Mononuclear cell (primary cell): ENCODE results near the gene LKAAEAR1. TPM values are rescaled to one million over a fixed set of nuclear protein-coding genes. Genes with fewer than 3 reads are reported as not detected.

Experiments used
- H3K27me3 ChIP-seq: 2 replicates; pipeline ENCODE4 v1.6.0; 2011; ENCODE audit warnings: low read length, control low read depth; ENCODE audit not compliant: insufficient read depth
- H3K4me1 ChIP-seq: 2 replicates; pipeline ENCODE4 v1.5.1; 2011; ENCODE audit warnings: mild to moderate bottlenecking, low read length, control low read depth; ENCODE audit not compliant: insufficient read depth
- H3K4me3 ChIP-seq: 2 replicates; pipeline ENCODE4 v1.5.1; 2011; ENCODE audit warnings: mild to moderate bottlenecking, low read length, moderate library complexity
- H3K9me3 ChIP-seq: 2 replicates; pipeline ENCODE4 v1.5.1; 2011; ENCODE audit warnings: low read depth, mild to moderate bottlenecking, control low read depth, low read length
- total RNA-seq: library from RNA; depleted of rRNA; stranded (reverse); fragments of >200 nt; gene quantifications from one replicate; pipeline ENCODE4 v1.2.3, GENCODE V29; 2012

LKAAEAR1 gene
- total RNA-seq, 1 donor = 0.42 TPM

GRCh38 chr20:64114356-64114971, 30.3 kb upstream of the LKAAEAR1 start:
- no peak overlapping the region for H3K4me3 ChIP-seq
- no peaks in the 10 kb centered on the region for H3K27me3 ChIP-seq
- H3K4me1 ChIP-seq = no peaks in the 10 kb centered on the region
- no peaks in the 10 kb centered on the region for H3K9me3 ChIP-seq

DNA sequence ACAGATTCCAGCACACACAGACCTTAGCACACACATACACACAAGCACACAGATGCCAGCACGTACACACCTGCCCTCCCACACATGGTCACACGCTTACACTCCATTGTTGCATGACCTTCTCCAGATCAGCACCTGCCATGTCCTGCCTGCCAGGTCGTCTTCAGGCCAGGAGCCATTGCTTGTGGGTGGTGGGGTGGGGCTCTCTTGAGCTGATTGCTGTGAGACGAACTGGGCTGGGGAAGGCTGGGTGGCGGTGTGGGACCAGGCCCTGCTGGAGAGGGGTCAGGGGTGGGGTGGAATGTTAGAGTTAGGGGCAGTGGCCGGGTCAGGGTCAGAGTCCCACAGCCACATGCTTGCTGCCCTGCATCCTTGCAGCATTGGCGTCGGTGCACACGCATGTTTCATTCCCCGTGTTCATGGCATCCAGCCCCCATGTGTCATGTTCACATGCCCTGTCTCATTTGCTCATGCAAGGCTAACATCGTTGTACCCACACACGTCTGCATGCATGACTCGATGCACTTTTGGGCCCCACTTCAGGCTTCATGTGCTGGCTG, 29.7 kb upstream of the LKAAEAR1 start:
- no peaks in the 10 kb centered on the region for H3K9me3 ChIP-seq
- no peaks in the 10 kb centered on the region for H3K4me1 ChIP-seq
- H3K27me3 ChIP-seq = no peaks in the 10 kb centered on the region
- H3K4me3 ChIP-seq = no peak overlapping the region

DNA sequence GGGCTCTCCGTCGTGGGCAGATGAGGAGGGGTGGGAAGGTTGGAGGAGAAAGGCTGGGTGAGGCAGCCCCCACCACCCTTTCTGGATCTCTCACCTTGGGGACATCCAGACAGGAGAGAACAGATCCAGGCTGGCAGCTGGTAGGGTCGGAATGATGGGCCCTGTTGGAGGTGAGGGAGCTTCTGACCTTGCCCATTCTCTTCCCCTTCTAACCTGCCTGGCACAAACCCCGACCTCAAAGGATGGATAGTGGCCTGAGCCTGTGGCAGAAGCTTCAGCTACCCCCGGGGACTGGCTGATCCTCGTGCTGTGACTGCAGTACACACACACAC, 29.2 kb upstream of the LKAAEAR1 start:
- Histone ChIP-seq H3K9me3 (no peaks in the 10 kb centered on the region), H3K4me1 (no peaks in the 10 kb centered on the region), H3K27me3 (no peaks in the 10 kb centered on the region), H3K4me3 (no peak overlapping the region)

- Histone ChIP-seq H3K4me3 (no peak overlapping the region), H3K27me3 (no peaks in the 10 kb centered on the region), H3K4me1 (peaks cover 1% of the 10 kb centered on the region), H3K9me3 (no peaks in the 10 kb centered on the region)
Measured at GRCh38 chr20:64112691-64113443, 28.7 kb upstream of the LKAAEAR1 start.

GRCh38 chr20:64111841-64112641, 27.8 kb upstream of the LKAAEAR1 start:
- Histone ChIP-seq H3K27me3 (no peaks in the 10 kb centered on the region), H3K4me3 (no peak overlapping the region), H3K9me3 (no peaks in the 10 kb centered on the region), H3K4me1 (peaks cover 9% of the 10 kb centered on the region)

DNA sequence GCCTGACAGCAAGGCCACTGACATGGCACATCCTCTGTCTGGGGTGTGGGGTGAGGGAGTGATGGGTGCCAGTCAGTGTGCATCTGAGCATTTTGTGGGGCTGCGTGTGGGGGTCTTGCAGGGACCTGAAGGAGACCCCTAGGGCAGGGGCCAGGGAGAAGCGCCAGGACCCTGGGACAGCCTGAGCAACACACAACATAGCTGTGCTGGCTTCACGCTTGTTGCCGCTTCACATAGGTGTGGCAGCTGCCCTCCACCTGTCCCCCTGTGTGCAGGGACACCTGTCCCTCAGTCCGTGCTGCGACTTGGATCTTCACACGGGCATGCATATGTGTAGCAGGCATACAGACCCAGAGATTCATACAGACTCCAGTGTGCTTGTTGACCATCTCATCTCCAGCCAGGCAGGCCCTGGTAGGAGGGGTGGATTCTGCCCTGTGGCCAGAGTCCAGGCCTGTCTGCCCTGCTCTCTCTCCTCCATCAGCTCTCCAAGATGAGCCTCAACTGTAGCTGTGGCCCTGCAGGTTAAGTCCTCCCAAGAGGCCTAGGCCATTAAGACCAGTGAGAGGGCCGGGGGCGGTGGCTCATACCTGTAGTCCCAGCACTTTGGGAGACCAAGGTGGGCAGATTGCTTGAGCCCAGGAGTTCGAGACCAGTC, 26.3 kb upstream of the LKAAEAR1 start:
- Histone ChIP-seq H3K9me3 (no peaks in the 10 kb centered on the region), H3K4me1 (peaks cover 10% of the 10 kb centered on the region), H3K4me3 (no peak overlapping the region)

GRCh38 chr20:64109831-64110391, 25.7 kb upstream of the LKAAEAR1 start:
- peaks cover 10% of the 10 kb centered on the region for H3K4me1 ChIP-seq
- no peaks in the 10 kb centered on the region for H3K27me3 ChIP-seq
- H3K9me3 ChIP-seq = no peaks in the 10 kb centered on the region
- no peak overlapping the region for H3K4me3 ChIP-seq

More for the DNA sequence above, 26.3 kb upstream of the LKAAEAR1 start:
- no peaks in the 10 kb centered on the region for H3K27me3 ChIP-seq

DNA sequence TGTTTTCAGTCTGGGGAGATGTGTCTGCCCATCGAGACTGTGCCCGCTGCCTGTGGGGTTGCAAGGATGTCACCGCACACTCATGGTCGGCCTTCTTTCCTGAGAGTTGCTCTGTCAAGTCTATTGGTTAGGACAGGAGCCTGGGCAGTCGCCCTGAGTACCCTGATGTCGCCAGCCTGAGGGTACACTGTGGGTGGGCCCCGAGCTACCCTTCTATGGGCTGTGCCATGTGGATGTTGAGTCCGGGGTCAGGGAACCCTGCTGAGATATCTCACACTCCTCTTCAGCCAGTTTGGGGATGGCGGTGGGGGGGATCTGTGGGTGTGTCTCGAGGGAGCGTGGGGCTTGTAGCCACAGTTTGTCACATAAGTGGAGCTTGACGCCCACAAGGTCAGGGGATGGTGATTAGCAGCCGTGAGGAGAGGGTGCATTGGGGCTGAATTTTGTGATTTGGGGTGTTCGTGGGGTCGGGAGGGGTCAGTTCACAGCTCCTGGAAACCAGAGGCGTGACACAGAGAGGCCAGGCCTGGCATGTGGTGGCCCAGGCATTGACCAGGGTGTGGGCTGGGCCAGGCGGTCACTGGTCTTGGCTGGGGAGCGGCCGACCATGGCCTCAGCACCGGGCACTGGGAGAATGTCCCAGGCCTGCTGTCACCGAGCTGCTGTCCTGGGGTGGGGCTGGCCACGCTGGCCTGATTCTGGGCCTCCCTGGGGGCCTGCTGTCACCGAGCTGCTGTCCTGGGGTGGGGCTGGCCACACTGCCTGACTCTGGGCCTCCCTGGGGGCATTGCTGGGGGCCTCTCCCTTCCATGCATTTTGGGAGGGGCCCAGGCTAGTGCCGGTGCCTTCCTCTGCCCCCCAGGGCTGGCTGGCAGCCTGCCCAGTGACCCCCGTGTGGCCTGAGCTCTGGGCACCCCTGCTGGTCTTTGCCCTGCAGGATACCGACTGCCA, 24.8 kb upstream of the LKAAEAR1 start:
- H3K4me3 ChIP-seq = no peak overlapping the region
- H3K9me3 ChIP-seq = no peaks in the 10 kb centered on the region
- no peaks in the 10 kb centered on the region for H3K27me3 ChIP-seq
- peaks cover 10% of the 10 kb centered on the region for H3K4me1 ChIP-seq

DNA sequence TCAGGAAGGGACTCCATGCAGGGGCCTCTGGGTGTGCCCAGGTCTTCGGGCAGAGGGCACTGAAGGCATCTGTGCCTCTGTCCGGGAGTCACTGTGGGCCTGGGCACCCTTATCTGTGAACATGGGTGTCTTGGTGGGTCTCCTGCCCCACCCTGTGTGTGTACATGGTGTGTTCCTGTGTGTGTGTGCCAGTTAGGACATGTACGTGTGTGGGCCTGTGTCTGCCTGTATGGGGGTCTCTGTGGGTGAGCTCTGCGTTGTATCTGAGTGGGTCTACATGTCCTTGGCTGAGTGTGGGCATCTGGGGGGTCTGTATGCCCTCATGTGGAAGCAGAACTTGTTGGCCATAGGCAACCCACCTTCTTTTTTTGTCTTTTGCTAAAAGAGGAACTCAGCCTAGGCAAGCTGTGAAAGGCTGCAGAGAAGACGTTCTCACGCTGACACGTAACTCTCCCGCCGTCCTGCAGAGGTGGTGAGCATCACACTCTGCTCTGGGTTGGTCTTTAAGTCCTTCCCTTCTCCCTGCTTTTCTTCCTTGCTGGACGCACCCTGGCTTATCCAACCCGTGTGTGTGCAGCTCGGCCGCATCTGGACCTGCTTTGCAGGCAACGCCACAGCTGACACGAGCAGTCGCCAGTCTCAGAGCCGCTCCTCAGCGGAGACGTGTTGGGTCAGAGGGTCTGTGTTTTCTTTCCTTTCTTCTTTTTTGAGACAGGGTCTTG, 23.7 kb upstream of the LKAAEAR1 start:
- H3K4me1 ChIP-seq = peaks cover 10% of the 10 kb centered on the region
- H3K4me3 ChIP-seq = no peak overlapping the region
- peaks cover 3% of the 10 kb centered on the region for H3K27me3 ChIP-seq
- no peaks in the 10 kb centered on the region for H3K9me3 ChIP-seq

DNA sequence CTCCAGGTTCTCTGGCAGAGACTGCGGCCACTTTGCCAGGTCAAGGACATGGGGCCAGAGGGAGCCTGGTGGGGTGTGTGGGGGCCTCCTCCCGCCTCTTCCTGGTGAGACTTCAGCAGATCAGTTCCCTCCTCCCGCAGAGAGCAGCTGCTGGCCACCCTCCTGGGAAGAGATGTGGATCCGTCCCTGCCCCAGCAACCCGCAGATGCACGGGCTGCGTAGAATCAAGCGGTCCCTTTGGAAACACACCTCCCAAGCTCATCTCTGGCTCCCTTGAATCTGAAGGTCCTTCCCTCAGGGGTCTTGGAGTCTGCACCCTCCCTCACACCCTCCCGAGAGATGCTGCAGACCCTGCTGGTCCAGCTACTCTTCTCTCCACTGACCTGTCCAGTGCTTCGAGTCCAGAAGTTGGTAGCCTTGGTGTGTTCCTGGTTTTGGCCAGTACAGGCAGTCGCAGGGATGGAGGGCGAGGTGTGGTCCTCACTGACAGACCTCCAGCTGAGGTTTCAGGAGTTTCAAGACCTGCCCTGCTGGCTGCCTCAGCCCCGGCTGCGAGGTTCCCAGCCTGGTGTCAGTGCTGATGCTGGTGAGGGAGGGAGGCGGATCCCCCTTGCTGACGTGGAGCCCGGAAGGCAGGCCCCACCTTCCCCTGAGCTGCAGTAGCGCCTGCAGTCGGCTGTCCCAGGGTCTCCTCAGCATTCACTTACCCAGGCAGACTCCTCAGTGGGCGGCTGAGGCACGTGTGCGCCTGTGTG, 23.0 kb upstream of the LKAAEAR1 start, which contains the start of gene NPBWR2:
Gene NPBWR2, minus strand, starts transcription at position 585 of the 755 bp plus-strand sequence. CDS start 734 bp downstream, outside the sequence.
- Histone ChIP-seq H3K9me3 (no peaks in the 10 kb centered on the region), H3K4me1 (peaks cover 10% of the 10 kb centered on the region), H3K4me3 (no peak within 1 kb of the TSS), H3K27me3 (peaks cover 5% of the 10 kb centered on the region)

DNA sequence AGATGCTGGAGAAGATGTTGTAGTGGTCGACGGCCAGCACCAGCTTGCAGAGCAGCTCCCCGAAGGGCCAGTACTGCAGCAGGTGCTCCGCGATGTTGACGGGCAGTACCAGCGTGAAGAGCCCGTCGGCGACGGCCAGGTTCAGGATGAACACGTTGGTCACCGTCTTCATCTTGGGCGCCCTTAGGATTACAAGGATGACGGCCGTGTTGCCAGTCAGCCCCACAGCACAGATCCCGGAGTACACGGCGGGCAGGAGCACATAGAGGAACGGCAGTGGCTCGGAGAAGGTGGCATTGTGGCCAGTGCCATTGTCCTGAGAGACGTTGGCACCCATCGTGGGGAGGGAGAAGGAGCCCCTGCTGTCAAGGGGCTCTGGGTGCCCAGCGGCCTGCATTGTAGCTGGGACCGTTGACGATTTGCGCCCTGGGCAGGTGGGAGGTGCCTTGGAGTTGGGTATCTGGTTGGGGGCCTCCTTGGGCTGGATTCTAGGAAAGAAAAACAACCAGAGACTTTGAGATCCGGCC, 22.3 kb upstream of the LKAAEAR1 start:
- Histone ChIP-seq H3K4me3 (no peak overlapping the region), H3K27me3 (peaks cover 10% of the 10 kb centered on the region), H3K9me3 (no peaks in the 10 kb centered on the region), H3K4me1 (peaks cover 16% of the 10 kb centered on the region)

GRCh38 chr20:64105846-64106434, 21.7 kb upstream of the LKAAEAR1 start:
- peaks cover 16% of the 10 kb centered on the region for H3K27me3 ChIP-seq

More at GRCh38 chr20:64105846-64106434, 21.7 kb upstream of the LKAAEAR1 start:
- Histone ChIP-seq H3K9me3 (no peaks in the 10 kb centered on the region), H3K4me1 (peaks cover 21% of the 10 kb centered on the region), H3K4me3 (no peak overlapping the region)
